GM20431 (cell line): ENCODE results near the gene HDGFL2.

Experiments used
- in situ Hi-C: fragments of 300-500 bp; cut with MseI, MboI; formaldehyde crosslinking; loops from one replicate; pipeline ENCODE4 v1.15.0; 2020; ENCODE audit warnings: low sequenced_read_pairs; ENCODE audit not compliant: unreplicated experiment

The HDGFL2 gene

DNA sequence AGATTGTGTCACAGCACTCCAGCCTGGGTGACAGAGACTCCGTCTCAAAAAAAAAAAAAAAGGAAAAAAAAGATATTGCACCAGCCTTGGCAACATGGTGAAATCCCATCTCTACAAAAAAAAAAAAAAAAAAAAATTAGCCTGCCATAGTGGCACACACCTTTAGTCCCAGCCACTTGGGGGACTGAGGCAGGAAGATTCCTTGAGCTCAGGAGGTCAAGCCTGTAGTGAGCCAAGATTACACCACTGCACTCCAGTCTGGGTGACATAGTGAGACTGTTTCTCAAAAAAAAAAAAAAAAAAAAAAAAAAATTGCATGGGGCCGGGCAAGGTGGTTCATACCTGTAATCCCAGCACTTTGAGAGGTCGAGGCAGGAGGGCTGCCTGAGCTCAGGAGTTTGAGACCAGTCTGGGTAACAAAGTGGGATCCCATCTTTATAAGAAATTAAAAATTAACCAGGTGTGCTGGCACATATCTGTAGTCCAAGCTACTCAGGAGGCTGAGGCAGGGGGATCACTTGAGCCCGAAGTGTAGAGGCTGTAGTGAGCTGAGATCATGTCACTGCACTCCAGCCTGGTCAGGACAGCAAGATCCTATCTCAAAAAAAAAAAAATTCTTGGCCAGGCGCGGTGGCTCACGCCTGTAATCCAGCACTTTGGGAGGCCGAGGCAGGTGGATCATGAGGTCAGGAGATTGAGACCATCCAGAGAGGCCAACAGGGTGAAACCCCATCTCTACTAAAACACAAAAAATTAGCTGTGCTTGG lies 7.1 kb upstream of the HDGFL2 start:
- in situ Hi-C loops = no loop called here

DNA sequence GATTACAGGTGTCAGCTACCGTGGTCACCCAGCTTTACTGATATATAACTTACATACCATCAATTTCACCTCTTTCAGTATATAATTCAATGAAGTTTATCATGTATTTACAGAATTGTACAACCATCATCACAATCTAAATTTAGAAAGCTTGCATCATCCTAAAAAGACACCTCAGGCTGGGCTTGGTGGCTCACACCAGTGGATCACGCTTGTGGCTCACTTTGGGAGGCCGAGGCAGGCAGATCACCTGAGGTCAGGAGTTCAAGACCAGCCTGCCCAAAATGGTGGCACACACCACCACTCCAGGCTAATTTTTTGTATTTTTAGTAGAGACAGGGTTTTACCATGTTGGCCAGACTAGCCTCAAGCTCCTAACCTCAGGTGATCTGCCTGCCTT lies 4.3 kb upstream of the HDGFL2 start:
- in situ Hi-C loops = no loop called here

- in situ Hi-C loops = no loop called here
Observed at GRCh38 chr19:4471403-4472173, 509 bp upstream of the HDGFL2 start.

- in situ Hi-C loops = no loop called here
Observed at GRCh38 chr19:4473011-4473762, 1.1 kb downstream of the HDGFL2 start.

GRCh38 chr19:4473763-4474513 lies 1.8 kb downstream of the HDGFL2 start:
- in situ Hi-C loops = no loop called here

DNA sequence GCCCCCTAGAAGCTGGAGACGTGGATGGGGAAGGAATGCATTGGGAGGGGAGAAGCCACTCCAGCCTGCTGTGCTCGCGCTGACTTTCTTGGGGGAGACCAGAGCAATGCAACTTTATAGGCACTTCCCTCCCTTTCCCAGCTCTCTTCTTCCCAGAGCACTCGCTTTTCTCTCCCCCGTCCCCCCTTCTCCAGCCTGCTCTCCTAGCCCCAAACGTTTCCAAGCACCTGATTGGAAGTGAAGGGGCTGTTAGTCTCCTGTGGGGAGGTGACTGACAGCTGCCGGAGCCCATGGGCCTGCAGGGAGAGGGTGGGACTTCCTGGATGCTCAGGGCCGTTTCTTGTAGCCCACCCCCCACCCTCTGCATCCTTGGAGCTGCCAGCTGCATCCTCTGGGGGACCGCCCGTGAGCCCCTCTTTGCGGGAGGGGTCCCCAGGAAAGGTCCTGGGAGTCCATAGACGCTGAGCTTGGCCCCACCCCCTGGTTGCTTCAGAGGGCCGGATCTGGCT lies 2.5 kb downstream of the HDGFL2 start:
- in situ Hi-C loops = no loop called here

DNA sequence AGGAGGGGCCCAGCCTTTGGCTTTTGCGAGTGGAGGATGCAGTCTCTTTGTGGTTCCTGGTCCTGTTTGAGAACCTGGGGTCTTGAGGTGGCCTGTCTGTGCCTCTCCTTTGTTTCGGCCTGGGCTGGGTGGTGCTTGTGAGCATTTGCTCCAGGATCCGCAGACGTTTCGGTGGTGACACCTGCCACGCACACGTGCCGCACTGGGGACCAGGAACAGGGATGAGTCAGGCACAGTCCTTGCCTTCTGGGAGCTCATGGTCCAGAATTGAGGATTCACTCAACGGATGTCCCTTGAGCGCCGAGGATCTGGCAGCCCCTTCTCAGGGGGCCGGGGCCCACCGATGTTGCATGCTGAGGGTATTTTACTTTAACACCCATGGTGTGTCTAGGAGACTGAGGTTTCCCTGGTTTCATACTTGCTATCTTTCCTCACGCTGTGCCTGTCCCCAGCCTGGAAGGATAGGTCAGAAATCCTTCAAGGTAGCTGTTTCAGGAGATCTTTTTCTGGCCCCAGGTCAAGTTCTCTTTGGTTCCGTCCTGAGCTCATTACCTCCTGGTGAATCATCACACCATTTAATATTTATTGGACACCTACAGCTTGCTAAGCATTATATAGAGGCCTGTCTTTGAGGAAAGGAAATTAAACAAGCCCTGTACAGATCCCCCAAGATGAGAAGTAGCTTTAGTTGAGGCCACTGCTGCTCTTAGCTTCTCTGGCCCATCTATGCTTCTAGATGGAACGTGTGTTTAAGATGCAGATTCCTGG lies 5.1 kb downstream of the HDGFL2 start:
- in situ Hi-C loops = no loop called here

GRCh38 chr19:4482721-4483364 lies 10.7 kb downstream of the HDGFL2 start:
- in situ Hi-C loops = no loop called here

DNA sequence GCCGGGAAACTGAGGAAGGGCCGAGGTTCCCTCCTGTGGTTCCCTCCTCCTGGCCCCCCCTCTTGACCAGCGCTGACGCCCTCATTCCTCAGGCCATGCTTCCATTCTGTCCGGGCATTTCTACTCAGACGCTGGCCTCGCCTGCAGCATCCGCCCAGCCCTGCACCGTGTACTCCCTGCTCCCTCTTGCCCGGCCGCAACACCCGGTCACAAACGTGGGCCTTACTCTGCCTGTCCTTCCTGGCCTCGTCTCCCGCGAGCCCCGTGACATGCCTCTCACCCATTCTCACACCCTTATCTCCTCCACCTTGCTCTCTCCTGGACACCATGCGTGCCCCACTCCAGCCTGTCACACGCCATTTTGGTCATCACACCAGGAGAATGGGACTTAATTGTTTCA lies 11.3 kb downstream of the HDGFL2 start:
- in situ Hi-C loops = no loop called here

GRCh38 chr19:4487572-4487971 lies 15.5 kb downstream of the HDGFL2 start:
- in situ Hi-C loops = no loop called here

DNA sequence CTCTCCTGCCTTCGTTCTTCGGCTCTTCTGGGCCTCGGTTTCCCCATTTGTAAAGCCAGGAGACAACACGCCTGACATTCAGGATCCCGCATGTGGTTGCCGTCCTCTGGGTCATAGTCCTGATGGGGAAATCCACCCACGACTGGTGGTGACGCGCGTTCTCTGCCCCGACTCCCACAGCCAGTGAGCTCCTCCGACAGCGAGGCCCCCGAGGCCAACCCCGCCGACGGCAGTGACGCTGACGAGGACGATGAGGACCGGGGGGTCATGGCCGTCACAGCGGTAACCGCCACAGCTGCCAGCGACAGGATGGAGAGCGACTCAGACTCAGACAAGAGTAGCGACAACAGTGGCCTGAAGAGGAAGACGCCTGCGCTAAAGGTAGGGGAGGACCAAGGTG lies 16.4 kb downstream of the HDGFL2 start:
- in situ Hi-C loops = no loop called here

DNA sequence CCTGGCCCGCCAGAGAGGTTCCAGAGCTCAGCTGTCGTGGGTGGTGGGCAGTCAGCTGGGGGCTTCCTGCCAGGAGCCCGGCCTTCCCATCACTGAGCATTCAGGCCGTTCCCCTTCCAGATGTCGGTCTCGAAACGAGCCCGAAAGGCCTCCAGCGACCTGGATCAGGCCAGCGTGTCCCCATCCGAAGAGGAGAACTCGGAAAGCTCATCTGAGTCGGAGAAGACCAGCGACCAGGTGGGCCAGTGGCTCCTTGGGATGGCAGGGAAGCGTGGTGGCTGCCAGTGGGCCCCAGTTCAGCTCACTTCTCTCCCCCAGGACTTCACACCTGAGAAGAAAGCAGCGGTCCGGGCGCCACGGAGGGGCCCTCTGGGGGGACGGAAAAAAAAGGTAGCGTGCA lies 19.3 kb downstream of the HDGFL2 start:
- in situ Hi-C loops = no loop called here

DNA sequence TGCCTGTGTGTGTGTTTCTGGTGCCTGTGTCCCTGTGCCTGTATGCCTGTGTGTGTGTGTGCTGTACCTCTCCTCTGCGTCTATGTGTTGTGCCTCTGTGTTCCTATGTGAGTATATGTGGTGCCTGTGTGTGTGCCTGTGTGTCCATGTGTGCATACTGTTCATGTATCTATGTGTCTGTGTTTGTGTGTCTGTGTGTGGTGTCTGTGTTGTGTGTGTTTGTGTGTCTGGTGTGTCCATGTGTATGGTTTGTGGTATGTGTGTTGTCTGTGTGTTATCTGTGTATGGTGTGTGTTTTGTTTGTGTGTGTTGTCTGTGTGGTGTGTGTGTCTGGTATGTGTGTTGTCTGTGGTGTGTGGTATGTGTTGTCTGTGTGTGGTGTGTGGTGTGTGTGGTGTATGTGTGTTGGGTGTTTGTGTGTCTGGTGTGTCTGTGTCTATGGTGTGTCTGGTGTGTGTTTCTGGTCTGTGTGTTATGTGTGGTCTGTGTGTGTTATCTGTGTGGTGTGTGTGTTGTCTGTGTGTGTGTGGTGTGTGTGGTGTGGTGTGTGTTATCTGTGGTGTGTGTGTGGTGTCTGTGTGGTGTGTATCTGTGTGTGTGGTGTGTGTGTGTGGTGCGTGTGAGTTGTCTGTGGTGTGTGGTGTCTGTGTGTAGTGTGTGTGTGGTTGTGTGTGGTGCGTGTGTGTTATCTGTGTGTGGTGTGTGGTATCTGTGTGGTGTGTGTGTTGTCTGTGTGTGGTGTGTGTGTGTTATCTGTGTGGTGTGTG lies 20.4 kb downstream of the HDGFL2 start:
- in situ Hi-C loops = no loop called here

- in situ Hi-C loops = no loop called here
Observed at GRCh38 chr19:4493104-4493928, 21.2 kb downstream of the HDGFL2 start.

GRCh38 chr19:4493929-4494690 lies 22.0 kb downstream of the HDGFL2 start:
- in situ Hi-C loops = no loop called here

DNA sequence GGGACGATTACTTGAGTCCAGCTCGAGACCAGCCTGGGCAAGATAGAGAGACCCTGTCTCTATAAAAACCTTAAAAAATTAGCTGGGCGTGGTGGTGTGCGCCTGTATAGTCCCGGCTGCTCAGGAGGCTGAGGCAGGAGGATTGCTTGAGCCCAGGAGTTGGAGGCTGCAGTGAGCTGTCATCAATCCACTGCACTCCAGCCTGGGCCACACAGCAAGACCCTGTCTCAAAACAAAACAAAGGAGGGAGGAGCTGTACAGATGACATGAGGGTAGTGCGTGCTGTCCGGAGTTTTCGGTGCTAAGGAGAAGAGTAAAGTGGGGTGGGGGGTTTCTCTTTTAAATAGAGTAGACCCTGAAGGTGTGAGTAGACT lies 22.6 kb downstream of the HDGFL2 start:
- in situ Hi-C loops = no loop called here

- in situ Hi-C loops = no loop called here
Observed at GRCh38 chr19:4495471-4495870, 23.4 kb downstream of the HDGFL2 start.
